ENCODE data around the gene PHACTR1. TPM values are rescaled to one million over a fixed set of nuclear protein-coding genes. Genes with fewer than 3 reads are reported as not detected.

Gene PHACTR1
- total and polyA plus RNA-seq, 2 of the 4 experiments (the other 2 are of a cell fraction) = not detected

- TF ChIP-seq MXI1 (IDR thresholded peaks at IDR 0.05; ENCODE audit: borderline replicate concordance, low read depth, low read length) = no peak
Observed at GRCh38 chr6:13272131-13273046, 555.8 kb downstream of the PHACTR1 start (continued).

DNA sequence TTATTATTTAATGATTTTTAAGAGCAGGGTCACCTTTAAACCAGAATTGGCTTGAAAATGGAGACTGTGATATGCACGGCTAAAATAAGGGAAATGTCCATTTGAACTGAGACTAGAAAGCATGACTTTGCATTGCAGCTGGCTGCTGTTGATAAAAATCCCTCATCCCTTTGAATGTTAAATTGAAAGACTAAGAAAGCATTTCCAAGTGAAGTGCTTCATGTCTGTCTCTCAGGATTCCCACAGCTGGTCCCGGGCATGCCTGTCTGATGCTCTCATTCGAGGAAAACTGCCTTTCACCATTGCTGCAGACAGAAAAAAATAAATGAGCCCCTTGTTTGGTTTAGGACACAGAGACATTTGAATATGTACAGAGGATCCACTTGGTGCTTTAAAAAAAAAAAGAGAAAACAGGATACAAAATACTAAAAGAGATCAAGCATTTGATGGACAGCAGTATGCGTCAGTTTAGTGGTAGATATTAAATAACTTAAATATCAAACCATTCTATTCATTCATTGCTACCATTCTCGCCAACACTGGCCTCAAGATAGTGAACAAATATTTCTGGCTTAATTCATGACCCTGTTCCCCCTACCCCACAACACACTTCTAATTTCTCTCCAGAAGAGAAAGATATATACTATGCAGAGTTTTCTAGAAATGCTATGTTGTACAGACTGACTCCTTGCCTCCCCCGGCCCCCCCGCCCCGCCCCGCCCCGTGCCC lies 556.8 kb downstream of the PHACTR1 start:
- dilution Hi-C loops (cut with HindIII; ENCODE audit: low sequenced_read_pairs, unreplicated experiment) = no loop called here
- H3K4ac ChIP-seq (ENCODE audit: low read depth, low read length) = no peak overlapping the region
- H2AK5ac ChIP-seq (ENCODE audit: low read depth, low read length) = no peak overlapping the region
- no peak overlapping the region for H2BK120ac ChIP-seq (ENCODE audit: low read depth, low read length)
- no peak overlapping the region for H3K4me3 ChIP-seq (ENCODE audit: insufficient read depth, low read depth, low read length)
- WGBS, 2 experiments (ENCODE audit: extremely low coverage in 2 of 2, insufficient read length in 1 of 2) = 71% methylated on average over 1 of the region's 10 CpGs; no CpG with 5 or more reads in 1 of the 2 experiments
- intact Hi-C loops (cut with micrococcal nuclease) = no loop called here
- H4K91ac ChIP-seq (ENCODE audit: insufficient read depth, low read depth, low read length) = no peak overlapping the region
- no peak overlapping the region for H2BK5ac ChIP-seq (ENCODE audit: low read depth, low read length, poor library complexity, severe bottlenecking)
- no peak overlapping the region for H3K56ac ChIP-seq (ENCODE audit: extremely low read depth, insufficient read depth, low read length)
- H3K23ac ChIP-seq (ENCODE audit: low read depth, low read length) = no peak overlapping the region
- no peak for DNase-seq
- H2BK20ac ChIP-seq (ENCODE audit: low read depth, low read length) = no peak overlapping the region
- no peak overlapping the region for H3K4me2 ChIP-seq (ENCODE audit: low read depth, low read length)
- no peak overlapping the region for H3K27ac ChIP-seq (ENCODE audit: insufficient read depth, low read length)
- BruUV-seq (replicated peaks) = no TSS peak
- in situ Hi-C loops (cut with MboI; ENCODE audit: low sequenced_read_pairs) = no loop called here
- no peak overlapping the region for H3K18ac ChIP-seq (ENCODE audit: low read depth, low read length)
- H3K14ac ChIP-seq (replicated peaks; ENCODE audit: low read depth, low read length) = no peak overlapping the region
- H4K5ac ChIP-seq (ENCODE audit: low read depth, low read length) = no peak overlapping the region
- H3K9me3 ChIP-seq (ENCODE audit: control insufficient read depth, insufficient read depth, low read length) = no peaks in the 10 kb centered on the region
- H3K9me1 ChIP-seq (ENCODE audit: insufficient read depth, low read length) = no peaks in the 10 kb centered on the region
- no peaks in the 10 kb centered on the region for H3K4me1 ChIP-seq (ENCODE audit: control insufficient read depth, insufficient read depth, low read length)
- H2BK15ac ChIP-seq (ENCODE audit: low read depth, low read length) = no peak overlapping the region
- no peak overlapping the region for H2AFZ ChIP-seq (replicated peaks; ENCODE audit: low read length, poor library complexity)
- no peak overlapping the region for H4K8ac ChIP-seq (ENCODE audit: low read depth in 2 of 2, low read length in 2 of 2)
- no peak overlapping the region for H2AK9ac ChIP-seq (replicated peaks; ENCODE audit: low read depth, low read length, poor library complexity)
- ATAC-seq (ENCODE audit: low read depth) = no peak; the same call in 1 of the 2 replicates
- no peak overlapping the region for H3K9ac ChIP-seq (ENCODE audit: low read depth, low read length)
- ChIA-PET POLR2A (ENCODE audit: unreplicated experiment) (no interaction called here), CTCF (interaction anchor here (0.7 kb wide), 1 partner anchor 858 kb away, joined by 4 read pairs; no protein-coding TSS in a partner anchor)
- no peaks in the 10 kb centered on the region for H3K79me1 ChIP-seq (ENCODE audit: low read depth in 1 of 2, low read length in 2 of 2)
- no peaks in the 10 kb centered on the region for H4K20me1 ChIP-seq (ENCODE audit: insufficient read depth, low read length)
- no peaks in the 10 kb centered on the region for H3K27me3 ChIP-seq (ENCODE audit: control insufficient read depth, insufficient read depth, low read length)
- no peaks in the 10 kb centered on the region for H3K36me3 ChIP-seq (ENCODE audit: control insufficient read depth, insufficient read depth, low read length)
- TF ChIP-seq RAD21 (IDR thresholded peaks at IDR 0.05; ENCODE audit: low read length) = no peak
- TF ChIP-seq FOS (IDR thresholded peaks at IDR 0.05; ENCODE audit: low read depth, low read length) = no peak
- TF ChIP-seq MXI1 (IDR thresholded peaks at IDR 0.05; ENCODE audit: borderline replicate concordance, low read depth, low read length) = no peak
- no peak for TF ChIP-seq CTCF (conservative IDR thresholded peaks at IDR 0.05; ENCODE audit: low read depth, low read length)
- TF ChIP-seq CHD1 (IDR thresholded peaks at IDR 0.05; ENCODE audit: low read depth, low read length) = no peak
- TF ChIP-seq ELK1 (IDR thresholded peaks at IDR 0.05; ENCODE audit: borderline replicate concordance, low read depth, low read length) = no peak
- no peak for TF ChIP-seq BHLHE40 (IDR thresholded peaks at IDR 0.05; ENCODE audit: low read depth, low read length)
- no peak for TF ChIP-seq MAZ (IDR thresholded peaks at IDR 0.05; ENCODE audit: borderline replicate concordance, low read depth, low read length)
- TF ChIP-seq, protein P1, sequence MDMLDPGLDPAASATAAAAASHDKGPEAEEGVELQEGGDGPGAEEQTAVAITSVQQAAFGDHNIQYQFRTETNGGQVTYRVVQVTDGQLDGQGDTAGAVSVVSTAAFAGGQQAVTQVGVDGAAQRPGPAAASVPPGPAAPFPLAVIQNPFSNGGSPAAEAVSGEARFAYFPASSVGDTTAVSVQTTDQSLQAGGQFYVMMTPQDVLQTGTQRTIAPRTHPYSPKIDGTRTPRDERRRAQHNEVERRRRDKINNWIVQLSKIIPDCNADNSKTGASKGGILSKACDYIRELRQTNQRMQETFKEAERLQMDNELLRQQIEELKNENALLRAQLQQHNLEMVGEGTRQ (IDR thresholded peaks at IDR 0.05; ENCODE audit: low read depth, low read length) = no peak
- TF ChIP-seq CEBPB (IDR thresholded peaks at IDR 0.05; ENCODE audit: low read depth, low read length) = no peak
